Measurements from ENCODE around the gene HLA-DRA. TPM values are rescaled to one million over a fixed set of nuclear protein-coding genes. Genes with fewer than 3 reads are reported as not detected.

Gene HLA-DRA
- total RNA-seq (ENCODE audit: low replicate concordance), result 1.8 and 2.3 TPM in 2 replicates

DNA sequence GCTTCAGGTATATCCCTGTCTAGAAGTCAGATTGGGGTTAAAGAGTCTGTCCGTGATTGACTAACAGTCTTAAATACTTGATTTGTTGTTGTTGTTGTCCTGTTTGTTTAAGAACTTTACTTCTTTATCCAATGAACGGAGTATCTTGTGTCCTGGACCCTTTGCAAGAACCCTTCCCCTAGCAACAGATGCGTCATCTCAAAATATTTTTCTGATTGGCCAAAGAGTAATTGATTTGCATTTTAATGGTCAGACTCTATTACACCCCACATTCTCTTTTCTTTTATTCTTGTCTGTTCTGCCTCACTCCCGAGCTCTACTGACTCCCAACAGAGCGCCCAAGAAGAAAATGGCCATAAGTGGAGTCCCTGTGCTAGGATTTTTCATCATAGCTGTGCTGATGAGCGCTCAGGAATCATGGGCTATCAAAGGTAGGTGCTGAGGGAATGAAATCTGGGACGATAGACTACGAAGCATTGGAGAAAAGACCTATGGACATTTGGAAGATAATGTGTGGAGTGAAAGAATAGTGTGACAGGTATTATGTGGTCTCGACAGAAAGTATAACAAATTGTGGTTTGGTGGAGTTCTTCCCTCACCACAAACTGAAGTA, at the start of gene HLA-DRA:
HLA-DRA (plus strand) TSS at position 286 of the 613 bp plus-strand sequence; CDS start at position 350, 64 bp downstream.
- no peak within 1 kb of the TSS for H3K27ac ChIP-seq
- H3K27ac Mint-ChIP-seq, result no peak within 1 kb of the TSS
- no peak for TF ChIP-seq EZH2phosphoT487 (IDR thresholded peaks at IDR 0.05)
- TF ChIP-seq, protein P1, sequence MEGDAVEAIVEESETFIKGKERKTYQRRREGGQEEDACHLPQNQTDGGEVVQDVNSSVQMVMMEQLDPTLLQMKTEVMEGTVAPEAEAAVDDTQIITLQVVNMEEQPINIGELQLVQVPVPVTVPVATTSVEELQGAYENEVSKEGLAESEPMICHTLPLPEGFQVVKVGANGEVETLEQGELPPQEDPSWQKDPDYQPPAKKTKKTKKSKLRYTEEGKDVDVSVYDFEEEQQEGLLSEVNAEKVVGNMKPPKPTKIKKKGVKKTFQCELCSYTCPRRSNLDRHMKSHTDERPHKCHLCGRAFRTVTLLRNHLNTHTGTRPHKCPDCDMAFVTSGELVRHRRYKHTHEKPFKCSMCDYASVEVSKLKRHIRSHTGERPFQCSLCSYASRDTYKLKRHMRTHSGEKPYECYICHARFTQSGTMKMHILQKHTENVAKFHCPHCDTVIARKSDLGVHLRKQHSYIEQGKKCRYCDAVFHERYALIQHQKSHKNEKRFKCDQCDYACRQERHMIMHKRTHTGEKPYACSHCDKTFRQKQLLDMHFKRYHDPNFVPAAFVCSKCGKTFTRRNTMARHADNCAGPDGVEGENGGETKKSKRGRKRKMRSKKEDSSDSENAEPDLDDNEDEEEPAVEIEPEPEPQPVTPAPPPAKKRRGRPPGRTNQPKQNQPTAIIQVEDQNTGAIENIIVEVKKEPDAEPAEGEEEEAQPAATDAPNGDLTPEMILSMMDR (IDR thresholded peaks at IDR 0.05), result no peak
- no peaks in the 10 kb centered on the region for H3K9me3 Mint-ChIP-seq
- H4K20me1 ChIP-seq (ENCODE audit: low read depth), result no peaks in the 10 kb centered on the region
- no peaks in the 10 kb centered on the region for H3K4me1 Mint-ChIP-seq
- H3K27me3 Mint-ChIP-seq (ENCODE audit: insufficient read depth, low read depth), result peaks cover 3% of the 10 kb centered on the region
- no peaks in the 10 kb centered on the region for H3K9me3 ChIP-seq (ENCODE audit: low read depth)
- no peaks in the 10 kb centered on the region for H3K4me1 ChIP-seq
- H3K27me3 ChIP-seq, result no peaks in the 10 kb centered on the region
- peak within 1 kb of the TSS; percentile 71 for H3K4me2 ChIP-seq
- no peaks in the 10 kb centered on the region for H3K79me2 ChIP-seq (ENCODE audit: low read depth)
- H3K36me3 ChIP-seq, result no peaks in the 10 kb centered on the region
- peak within 1 kb of the TSS; percentile 96 for H2AFZ ChIP-seq (replicated peaks)
- peak; percentile 74 for DNase-seq (ENCODE audit: low spot score)
- peak within 1 kb of the TSS; percentile 35 for H3K4me3 ChIP-seq
- H3K36me3 Mint-ChIP-seq, result no peaks in the 10 kb centered on the region
- H3F3A ChIP-seq (ENCODE audit: low read depth), result no peaks in the 10 kb centered on the region
- no peak within 1 kb of the TSS for H3K9ac ChIP-seq
- H3K4me3 Mint-ChIP-seq, result no peak within 1 kb of the TSS

DNA sequence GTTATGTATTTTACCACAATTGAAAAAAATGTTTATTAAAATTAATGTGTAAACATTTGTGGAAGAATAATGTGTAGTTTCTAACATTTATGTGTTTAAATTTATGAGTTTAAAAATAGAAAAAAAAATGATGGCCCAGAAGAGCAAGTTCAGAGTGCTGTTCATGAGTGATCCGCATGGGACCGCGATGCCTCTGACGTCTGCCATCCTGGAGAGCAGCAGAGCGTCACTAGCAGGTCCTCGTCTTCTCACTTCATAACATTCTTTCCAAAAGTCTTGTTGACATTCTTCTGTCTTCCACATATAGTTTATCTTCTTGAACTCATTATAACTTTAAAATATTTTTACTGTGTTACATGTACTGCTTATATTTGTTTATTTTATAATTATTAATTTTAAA, 48.2 kb upstream of the HLA-DRA start:
- Histone ChIP-seq H3K9me3 (ENCODE audit: low read depth) (no peaks in the 10 kb centered on the region), H3K4me2 (no peak overlapping the region), H3K4me3 (no peak overlapping the region), H2AFZ (replicated peaks) (no peak overlapping the region), H3K27ac (no peak overlapping the region), H3K79me2 (ENCODE audit: low read depth) (no peaks in the 10 kb centered on the region), H3K36me3 (no peaks in the 10 kb centered on the region), H3F3A (ENCODE audit: low read depth) (no peaks in the 10 kb centered on the region), H4K20me1 (ENCODE audit: low read depth) (no peaks in the 10 kb centered on the region), H3K4me1 (no peaks in the 10 kb centered on the region), H3K27me3 (no peaks in the 10 kb centered on the region), H3K9ac (no peak overlapping the region)
- H3K4me1 Mint-ChIP-seq, result peaks cover 7% of the 10 kb centered on the region
- H3K9me3 Mint-ChIP-seq, result no peaks in the 10 kb centered on the region
- TF ChIP-seq, protein P1 (IDR thresholded peaks at IDR 0.05), result no peak
- TF ChIP-seq EZH2 (IDR thresholded peaks at IDR 0.05), result no peak
- TF ChIP-seq EZH2phosphoT487 (IDR thresholded peaks at IDR 0.05), result no peak
- peaks cover 2% of the 10 kb centered on the region for H3K27me3 Mint-ChIP-seq (ENCODE audit: insufficient read depth, low read depth)
- no peak overlapping the region for H3K27ac Mint-ChIP-seq
- no peak overlapping the region for H3K4me3 Mint-ChIP-seq
- H3K36me3 Mint-ChIP-seq, result no peaks in the 10 kb centered on the region
- DNase-seq (ENCODE audit: low spot score), result no peak

- Histone ChIP-seq H4K20me1 (ENCODE audit: low read depth) (no peaks in the 10 kb centered on the region), H3K27ac (no peak overlapping the region), H3K36me3 (no peaks in the 10 kb centered on the region), H3K27me3 (no peaks in the 10 kb centered on the region), H3K4me3 (no peak overlapping the region), H3F3A (ENCODE audit: low read depth) (no peaks in the 10 kb centered on the region), H3K4me2 (no peak overlapping the region), H2AFZ (replicated peaks) (peak overlapping the region; percentile 10), H3K9me3 (ENCODE audit: low read depth) (no peaks in the 10 kb centered on the region), H3K79me2 (ENCODE audit: low read depth) (no peaks in the 10 kb centered on the region), H3K9ac (no peak overlapping the region), H3K4me1 (no peaks in the 10 kb centered on the region)
- Mint-ChIP-seq H3K36me3 (no peaks in the 10 kb centered on the region), H3K4me3 (no peak overlapping the region), H3K27ac (no peak overlapping the region), H3K27me3 (ENCODE audit: insufficient read depth, low read depth) (peaks cover 4% of the 10 kb centered on the region), H3K9me3 (no peaks in the 10 kb centered on the region), H3K4me1 (peaks cover 7% of the 10 kb centered on the region)
- DNase-seq (ENCODE audit: low spot score), result no peak
- TF ChIP-seq EZH2phosphoT487 (IDR thresholded peaks at IDR 0.05) (no peak), EZH2 (IDR thresholded peaks at IDR 0.05) (no peak)
- TF ChIP-seq, protein P1 (IDR thresholded peaks at IDR 0.05), result no peak
These were observed 45.8 kb upstream of the HLA-DRA start for GRCh38 chr6:32393665-32394420.

Data from neural progenitor cell (in vitro differentiated cells).